Endodermal cell (in vitro differentiated cells): Measurements from ENCODE around the gene PDE6B. TPM values are rescaled to one million over a fixed set of nuclear protein-coding genes. Genes with fewer than 3 reads are reported as not detected.

ENCODE experiments used
- DNase-seq: peaks from one replicate; pipeline ENCODE4 v3.0.0-alpha.2; 2017
- H3K27ac ChIP-seq: 2 replicates; pipeline ENCODE4 v1.5.1; 2013; ENCODE audit warnings: mild to moderate bottlenecking, low read depth, low read length, moderate library complexity
- H3K27me3 ChIP-seq: 2 replicates; pipeline ENCODE4 v1.6.1; 2013; ENCODE audit warnings: mild to moderate bottlenecking, low read length, moderate library complexity; ENCODE audit not compliant: insufficient read depth, control insufficient read depth, poor library complexity, severe bottlenecking
- H3K36me3 ChIP-seq: 2 replicates; pipeline ENCODE4 v1.7.0; 2013; ENCODE audit warnings: mild to moderate bottlenecking, low read length, moderate library complexity; ENCODE audit not compliant: control insufficient read depth, insufficient read depth
- H3K4me1 ChIP-seq: one replicate; pipeline ENCODE4 v1.7.0; 2013; ENCODE audit warnings: low read length; ENCODE audit not compliant: control insufficient read depth, insufficient read depth
- H3K4me3 ChIP-seq: 2 replicates; pipeline ENCODE4 v1.5.1; 2013; ENCODE audit warnings: mild to moderate bottlenecking, low read length, moderate library complexity
- H3K9ac ChIP-seq: 2 replicates; pipeline ENCODE4 v1.6.1; 2013; ENCODE audit warnings: mild to moderate bottlenecking, low read length, moderate library complexity; ENCODE audit not compliant: poor library complexity, severe bottlenecking; ENCODE audit errors: extremely low read depth
- H3K9me3 ChIP-seq: 2 replicates; pipeline ENCODE4 v1.6.1; 2013; ENCODE audit warnings: mild to moderate bottlenecking, low read length, moderate library complexity; ENCODE audit not compliant: control insufficient read depth
- H3K27ac Mint-ChIP-seq: 2 replicates; pipeline ENCODE4 v1.8.0; 2020; ENCODE audit warnings: mixed read lengths
- H3K27me3 Mint-ChIP-seq: 2 replicates; pipeline ENCODE4 v1.8.0; 2021; ENCODE audit warnings: mild to moderate bottlenecking, mixed read lengths; ENCODE audit not compliant: insufficient read depth
- H3K36me3 Mint-ChIP-seq: 2 replicates; pipeline ENCODE4 v1.8.0; 2020; ENCODE audit warnings: low read depth, mixed read lengths
- H3K4me1 Mint-ChIP-seq: 2 replicates; pipeline ENCODE4 v1.8.0; 2020; ENCODE audit warnings: mixed read lengths
- H3K4me3 Mint-ChIP-seq: 2 replicates; pipeline ENCODE4 v1.8.0; 2020; ENCODE audit warnings: mild to moderate bottlenecking, moderate library complexity, mixed read lengths
- H3K9me3 Mint-ChIP-seq: 2 replicates; pipeline ENCODE4 v1.8.0; 2020; ENCODE audit warnings: mild to moderate bottlenecking, mixed read lengths
- CTCF ChIP-seq: fragments of 200-600 bp; sonication (generic); conservative IDR thresholded peaks from 2 replicates; pipeline ENCODE4 v1.5.0; 2021; ENCODE audit warnings: antibody characterized with exemption, mild to moderate bottlenecking
- WGBS, 2 experiments: methylation state at CpG; one replicate each; pipeline versions ENCODE4 v1.1.5 to v1.1.7; 2013; ENCODE audit warnings: missing lambda C conversion rate in 2 of 2, mixed read lengths in 1 of 2; ENCODE audit not compliant: insufficient coverage in 1 of 2, insufficient read length in 1 of 2; 5-methylcytosine and 5-hydroxymethylcytosine counted together
- total RNA-seq, 2 donors: library from RNA; stranded (reverse); fragmentation: NEBNext Ultra II Directional in 1 of 2; extraction: Animal tissue kit (Norgen Biotek cat#: 25700) in 1 of 2; gene quantifications; 2 replicates in 1 of 2; 3 replicates in 1 of 2; pipeline ENCODE4 v1.2.1, GENCODE V29; 2021

Gene PDE6B
- total RNA-seq, 2 donors from 2014 or later: 12.4 to 14.6 TPM

- Mint-ChIP-seq H3K27me3 (no peaks in the 10 kb centered on the region), H3K4me3 (no peak overlapping the region), H3K27ac (no peak overlapping the region), H3K9me3 (peaks cover 10% of the 10 kb centered on the region), H3K4me1 (no peaks in the 10 kb centered on the region), H3K36me3 (peaks cover 38% of the 10 kb centered on the region)
- Histone ChIP-seq H3K27me3 (no peaks in the 10 kb centered on the region), H3K4me1 (no peaks in the 10 kb centered on the region), H3K27ac (no peak overlapping the region), H3K4me3 (no peak overlapping the region), H3K36me3 (peaks cover 44% of the 10 kb centered on the region), H3K9me3 (no peaks in the 10 kb centered on the region), H3K9ac (no peak overlapping the region)
- no peak for TF ChIP-seq CTCF
- DNase-seq: no peak
- WGBS, 2 experiments: 87 to 100% methylated on average over 1 to 3 of the region's 3 CpGs
Measured at GRCh38 chr4:712093-712492, 86.7 kb downstream of the PDE6B start.

GRCh38 chr4:712916-713632, 87.7 kb downstream of the PDE6B start:
- Histone ChIP-seq H3K27ac (no peak overlapping the region), H3K4me1 (no peaks in the 10 kb centered on the region), H3K27me3 (no peaks in the 10 kb centered on the region), H3K4me3 (no peak overlapping the region), H3K36me3 (peaks cover 43% of the 10 kb centered on the region), H3K9me3 (no peaks in the 10 kb centered on the region), H3K9ac (no peak overlapping the region)
- H3K9me3 Mint-ChIP-seq: peaks cover 10% of the 10 kb centered on the region
- H3K27ac Mint-ChIP-seq: no peak overlapping the region
- DNase-seq: no peak
- no peak overlapping the region for H3K4me3 Mint-ChIP-seq
- H3K4me1 Mint-ChIP-seq: no peaks in the 10 kb centered on the region
- H3K27me3 Mint-ChIP-seq: no peaks in the 10 kb centered on the region
- no peak for TF ChIP-seq CTCF
- WGBS, 2 experiments: 88 to 94% methylated on average over 2 to 9 of the region's 9 CpGs
- peaks cover 38% of the 10 kb centered on the region for H3K36me3 Mint-ChIP-seq

- Mint-ChIP-seq H3K4me1 (no peaks in the 10 kb centered on the region), H3K27ac (no peak overlapping the region)
- WGBS, 2 experiments: 91 to 93% methylated on average over 17 to 18 of the region's 18 CpGs
Measured at GRCh38 chr4:714087-714486, 88.7 kb downstream of the PDE6B start.

More at GRCh38 chr4:714087-714486, 88.7 kb downstream of the PDE6B start:
- Histone ChIP-seq H3K4me1 (no peaks in the 10 kb centered on the region), H3K4me3 (no peak overlapping the region), H3K27me3 (no peaks in the 10 kb centered on the region), H3K27ac (no peak overlapping the region), H3K9me3 (no peaks in the 10 kb centered on the region), H3K9ac (no peak overlapping the region), H3K36me3 (peaks cover 33% of the 10 kb centered on the region)
- no peaks in the 10 kb centered on the region for H3K27me3 Mint-ChIP-seq
- DNase-seq: no peak
- peaks cover 32% of the 10 kb centered on the region for H3K36me3 Mint-ChIP-seq
- H3K4me3 Mint-ChIP-seq: no peak overlapping the region
- H3K9me3 Mint-ChIP-seq: peaks cover 4% of the 10 kb centered on the region
- TF ChIP-seq CTCF: no peak
